ENCODE results near the gene FOXP4. TPM values are rescaled to one million over a fixed set of nuclear protein-coding genes. Genes with fewer than 3 reads are reported as not detected.

Gene FOXP4
- total RNA-seq, 1 donor from 2014 or later, result 19.5 TPM

- intact Hi-C loops (cut with DNase I), result no loop called here
- TF ChIP-seq CTCF (IDR thresholded peaks at IDR 0.05), result no peak
- DNase-seq (ENCODE audit: low spot score in 2 of 2), result no peak
- H3K4me3 ChIP-seq, result no peak overlapping the region
- no peaks in the 10 kb centered on the region for H3K27me3 ChIP-seq
- no peaks in the 10 kb centered on the region for H3K9me3 ChIP-seq
- peaks cover 13 to 14% of the 10 kb centered on the region in 2 donors for H3K36me3 ChIP-seq
- H3K4me1 ChIP-seq, result peaks cover 0 to 10% of the 10 kb centered on the region in 2 donors
- no peak overlapping the region for H3K27ac ChIP-seq
Measured at GRCh38 chr6:41555326-41556300, 9.4 kb downstream of the FOXP4 start.

- Histone ChIP-seq H3K27me3 (no peaks in the 10 kb centered on the region), H3K4me3 (no peak overlapping the region), H3K4me1 (peaks cover 0 to 10% of the 10 kb centered on the region in 2 donors), H3K9me3 (no peaks in the 10 kb centered on the region), H3K27ac (no peak overlapping the region), H3K36me3 (peaks cover 0 to under 1% of the 10 kb centered on the region in 2 donors)
- DNase-seq (ENCODE audit: low spot score in 2 of 2), result no peak
- TF ChIP-seq CTCF (IDR thresholded peaks at IDR 0.05), result no peak
- intact Hi-C loops (cut with DNase I), result no loop called here
Measured at GRCh38 chr6:41557335-41557734, 11.2 kb downstream of the FOXP4 start.

- intact Hi-C loops (cut with DNase I), result no loop called here
- no peak for DNase-seq (ENCODE audit: low spot score in 2 of 2)
- Histone ChIP-seq H3K36me3 (no peaks in the 10 kb centered on the region), H3K27me3 (no peaks in the 10 kb centered on the region), H3K4me1 (peaks cover 0 to 10% of the 10 kb centered on the region in 2 donors), H3K4me3 (no peak overlapping the region), H3K27ac (no peak overlapping the region), H3K9me3 (no peaks in the 10 kb centered on the region)
- no peak for TF ChIP-seq CTCF (IDR thresholded peaks at IDR 0.05)
Measured at GRCh38 chr6:41558033-41558807, 12.0 kb downstream of the FOXP4 start.

DNA sequence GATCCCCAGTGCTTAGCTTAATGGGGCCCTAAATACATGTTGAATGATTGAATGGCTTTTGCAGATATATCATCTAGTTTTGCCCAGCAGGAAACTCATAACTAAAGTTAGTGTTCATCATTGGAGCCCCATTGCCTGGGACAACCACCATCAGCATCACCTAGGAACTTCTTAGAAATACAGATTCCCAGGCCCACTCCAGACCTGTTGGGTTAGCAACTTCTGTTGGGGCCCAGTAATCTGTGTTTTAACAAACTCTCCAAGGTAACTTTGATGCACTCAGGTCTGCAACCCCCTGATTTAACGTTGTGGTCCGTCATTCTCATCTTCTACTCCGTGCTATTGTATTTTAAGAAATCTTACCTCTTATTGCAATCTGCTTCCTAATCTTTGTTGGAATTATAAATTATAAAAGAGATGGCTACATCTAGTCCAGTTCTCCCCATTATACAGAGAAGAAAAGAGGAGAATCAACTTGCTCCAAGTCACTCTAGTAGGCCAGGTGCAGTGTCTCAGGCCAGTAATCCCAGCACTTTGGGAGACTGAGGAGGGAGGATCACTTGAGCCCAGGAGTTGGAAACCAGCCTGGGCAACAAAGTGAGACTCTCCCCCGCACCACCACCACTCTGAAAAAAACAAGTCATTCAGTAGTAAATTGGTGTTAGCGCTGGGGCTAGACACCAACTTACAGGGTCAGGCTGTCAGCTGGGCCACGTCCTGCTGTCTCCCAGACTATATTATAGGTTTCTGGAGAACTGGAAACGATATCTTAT is 13.7 kb downstream of the FOXP4 start:
- Histone ChIP-seq H3K4me1 (peaks cover 0 to 7% of the 10 kb centered on the region in 2 donors), H3K9me3 (no peaks in the 10 kb centered on the region), H3K4me3 (peak overlapping the region in 1 of 2 donors; percentile 20), H3K27me3 (no peaks in the 10 kb centered on the region), H3K36me3 (no peaks in the 10 kb centered on the region), H3K27ac (no peak overlapping the region)
- no peak for DNase-seq (ENCODE audit: low spot score in 2 of 2)
- intact Hi-C loops (cut with DNase I), result no loop called here
- no peak for TF ChIP-seq CTCF (IDR thresholded peaks at IDR 0.05)

All from ascending aorta (tissue), 2 donors.